HG03196 (cell line): ENCODE measurements around the gene S100PBP.

Source experiments
- ATAC-seq: cut with Tn5 transposase; IDR thresholded peaks from one replicate; pipeline ENCODE4 v1.9.1; 2021; ENCODE audit not compliant: unreplicated experiment

Gene S100PBP

DNA sequence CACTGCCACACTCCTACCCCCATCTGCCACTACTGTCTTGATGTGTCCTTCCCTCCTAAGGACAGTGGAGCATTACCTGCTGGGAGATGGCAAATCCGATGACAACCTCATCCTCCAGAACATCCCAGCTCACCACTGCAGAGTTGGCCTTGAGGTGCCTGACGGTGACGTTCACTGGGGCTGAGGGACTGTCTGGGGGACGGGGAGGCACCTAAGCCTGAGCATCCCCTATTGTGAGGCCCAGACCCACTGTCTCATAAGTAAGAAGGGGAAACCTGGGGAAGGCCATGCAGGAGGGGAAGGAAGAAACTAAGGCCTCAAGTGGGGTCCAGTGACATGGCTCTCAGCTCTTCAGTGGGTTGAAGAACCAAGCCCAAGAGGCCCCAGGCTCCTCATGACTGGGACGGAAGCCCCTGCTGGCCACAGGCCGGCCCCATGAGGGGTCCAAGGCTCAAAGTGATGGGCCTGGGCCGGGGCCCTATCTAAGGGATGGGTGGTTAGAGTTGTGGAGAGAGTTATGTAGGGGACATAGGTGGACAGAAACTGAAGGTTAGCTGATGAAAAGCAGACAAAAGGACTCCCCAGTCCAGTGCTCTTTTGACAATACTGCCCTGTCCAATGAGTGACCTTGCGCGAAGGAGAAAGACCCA lies 51.5 kb downstream of the S100PBP start:
- ATAC-seq: no peak

GRCh38 chr1:32869923-32870614 lies 52.6 kb downstream of the S100PBP start:
- ATAC-seq: no peak

DNA sequence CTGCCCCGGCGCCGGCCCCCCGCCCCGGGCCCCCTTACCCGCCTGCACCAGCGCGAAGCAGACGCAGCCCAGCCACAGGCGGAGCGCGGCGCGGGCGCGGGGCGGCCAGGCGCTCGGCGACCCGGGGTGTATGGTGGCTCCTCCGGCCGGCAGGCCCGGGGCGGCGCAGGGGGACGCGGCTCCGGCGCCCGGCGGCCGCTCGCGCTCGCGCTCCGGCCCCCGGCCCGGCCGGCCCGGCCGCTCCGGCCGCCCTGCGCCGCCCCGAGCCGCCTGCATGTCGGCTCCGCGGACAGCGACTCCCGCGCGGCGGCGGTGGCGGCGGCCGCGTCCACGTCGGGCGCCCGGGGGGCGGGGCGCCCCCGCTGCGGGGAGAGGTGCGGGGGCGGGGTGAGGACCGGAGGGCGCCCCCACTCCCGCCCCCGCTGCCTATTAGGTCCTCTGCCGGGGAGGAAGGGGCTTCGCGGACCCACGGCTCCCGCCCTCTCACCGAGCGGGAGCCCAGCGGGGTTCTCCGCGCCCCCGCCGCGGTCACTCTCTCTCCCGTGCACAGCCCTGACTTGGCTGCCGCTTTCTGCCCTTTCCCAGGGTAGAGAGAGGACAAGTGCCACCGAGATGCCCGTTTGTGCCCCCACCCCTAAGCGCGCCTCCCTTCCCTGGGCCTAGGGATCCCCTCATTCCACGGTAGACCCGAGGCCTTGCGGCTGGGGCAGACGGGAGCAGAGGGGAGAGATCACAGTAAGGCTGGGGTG lies 53.3 kb downstream of the S100PBP start, which contains the start of gene FNDC5:
TSS of gene FNDC5 (minus strand) at position 298 of the 749 bp plus-strand sequence.
- no peak for ATAC-seq

DNA sequence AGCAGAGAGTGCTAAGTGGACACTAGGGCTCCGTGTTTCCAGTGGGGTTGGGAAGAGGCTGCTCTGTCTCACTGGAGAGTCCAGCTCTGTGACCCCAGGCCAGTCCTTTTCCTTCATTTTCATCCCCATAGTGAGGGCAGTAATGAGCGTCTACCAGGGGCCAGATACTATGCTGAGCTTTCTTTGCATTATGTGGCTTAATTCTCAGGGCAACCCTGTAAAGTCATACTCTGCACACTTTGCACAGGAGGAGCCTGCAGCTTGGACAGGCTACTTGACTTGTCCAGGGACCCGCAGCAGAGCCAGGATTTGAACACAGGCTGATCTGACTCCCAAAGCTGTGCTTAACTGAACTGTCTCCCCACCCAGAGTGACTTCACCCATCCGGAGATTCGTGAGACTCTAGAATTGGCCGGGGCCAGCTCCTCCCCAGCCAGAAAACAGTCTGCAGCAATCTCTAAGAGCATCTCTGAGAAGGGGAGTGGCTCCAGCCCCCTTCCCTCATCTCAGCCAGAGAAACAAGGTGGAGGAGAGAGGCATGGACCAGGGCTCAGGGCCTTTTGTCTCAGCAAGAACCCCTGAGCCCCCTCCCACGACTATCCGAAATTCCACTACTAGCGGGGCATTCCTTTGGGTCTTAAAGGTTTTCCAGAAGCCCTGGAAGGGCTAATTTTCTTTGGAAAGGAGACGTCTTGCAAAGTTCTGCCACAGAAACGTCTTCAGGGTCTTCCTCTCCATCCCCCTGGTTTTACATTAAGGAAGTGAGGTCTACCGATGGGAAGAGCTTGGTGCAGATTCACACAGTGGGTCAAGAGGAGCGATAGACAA lies 54.1 kb downstream of the S100PBP start:
- no peak for ATAC-seq

GRCh38 chr1:32872192-32872460 lies 54.7 kb downstream of the S100PBP start:
- ATAC-seq: no peak

- ATAC-seq: no peak
Observed at GRCh38 chr1:32873484-32873883, 56.0 kb downstream of the S100PBP start.

- ATAC-seq: no peak
Observed at GRCh38 chr1:32874860-32875752, 57.7 kb downstream of the S100PBP start.

DNA sequence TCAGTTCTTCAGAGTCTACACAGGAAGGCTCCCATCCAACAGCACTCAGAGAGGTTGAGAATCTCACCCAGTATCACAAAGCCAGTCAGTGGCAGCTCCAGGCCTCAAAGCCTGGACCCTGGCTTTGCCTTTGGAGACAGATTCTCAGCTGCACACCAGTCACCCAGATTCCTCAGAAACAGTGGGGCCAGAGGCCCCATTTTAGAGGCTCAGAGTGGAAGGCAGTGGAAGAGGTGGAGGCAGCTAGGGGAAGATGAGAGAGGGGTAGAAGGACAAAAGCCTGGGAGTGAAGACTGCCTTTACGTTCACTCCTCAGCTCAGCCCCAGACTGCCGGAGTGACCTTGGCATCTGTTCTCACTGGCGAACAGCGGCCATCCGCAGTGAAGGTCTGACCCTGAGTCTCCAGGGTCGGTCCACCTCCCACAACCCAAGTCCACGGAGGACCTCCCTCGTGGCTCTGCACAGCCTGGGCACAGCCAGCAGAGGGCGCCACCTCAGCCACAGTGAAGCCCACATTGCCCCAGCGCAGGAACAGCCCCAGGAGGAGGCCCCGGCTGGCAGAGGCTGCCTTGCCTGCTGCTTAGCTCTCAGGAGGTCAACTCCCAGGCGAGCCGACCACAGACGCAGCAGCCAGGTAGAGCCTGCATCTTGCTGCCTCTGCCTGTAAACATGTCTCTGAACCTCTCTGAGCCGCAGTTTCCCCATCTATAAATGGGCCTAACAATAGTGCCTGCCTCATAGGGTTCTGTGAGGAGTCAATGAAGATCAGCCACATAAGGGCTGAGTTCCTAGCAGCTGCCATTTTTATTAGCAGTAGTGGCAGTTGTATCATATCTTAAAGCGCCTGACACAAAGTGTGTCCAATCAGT lies 59.1 kb downstream of the S100PBP start:
- no peak for ATAC-seq

GRCh38 chr1:32877211-32878110 lies 60.0 kb downstream of the S100PBP start:
- ATAC-seq: no peak

GRCh38 chr1:32878183-32878582 lies 60.7 kb downstream of the S100PBP start:
- ATAC-seq: no peak

- no peak for ATAC-seq
Observed at GRCh38 chr1:32878637-32879041, 61.2 kb downstream of the S100PBP start.

DNA sequence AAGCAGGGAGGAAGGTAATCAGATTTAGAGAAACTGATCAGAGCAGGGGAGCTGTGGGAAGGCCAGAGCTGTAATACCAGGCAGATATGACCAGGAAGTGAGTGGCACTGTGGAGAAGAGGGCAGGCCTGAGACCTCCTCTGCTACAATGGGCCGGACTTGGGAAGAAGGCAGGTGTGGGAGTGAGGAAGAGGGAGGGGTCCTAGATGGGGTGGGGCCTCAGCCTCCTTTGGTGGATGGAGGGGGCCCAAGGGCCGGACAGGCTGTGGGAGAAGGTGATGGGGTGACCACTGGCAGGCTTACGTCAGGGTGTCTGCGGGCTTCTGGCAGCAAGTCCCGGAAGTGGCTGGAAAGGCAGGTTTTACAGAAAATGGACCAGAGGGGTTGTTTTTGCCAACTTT lies 63.8 kb downstream of the S100PBP start:
- no peak for ATAC-seq

GRCh38 chr1:32881871-32882850 lies 64.7 kb downstream of the S100PBP start:
- ATAC-seq: no peak

DNA sequence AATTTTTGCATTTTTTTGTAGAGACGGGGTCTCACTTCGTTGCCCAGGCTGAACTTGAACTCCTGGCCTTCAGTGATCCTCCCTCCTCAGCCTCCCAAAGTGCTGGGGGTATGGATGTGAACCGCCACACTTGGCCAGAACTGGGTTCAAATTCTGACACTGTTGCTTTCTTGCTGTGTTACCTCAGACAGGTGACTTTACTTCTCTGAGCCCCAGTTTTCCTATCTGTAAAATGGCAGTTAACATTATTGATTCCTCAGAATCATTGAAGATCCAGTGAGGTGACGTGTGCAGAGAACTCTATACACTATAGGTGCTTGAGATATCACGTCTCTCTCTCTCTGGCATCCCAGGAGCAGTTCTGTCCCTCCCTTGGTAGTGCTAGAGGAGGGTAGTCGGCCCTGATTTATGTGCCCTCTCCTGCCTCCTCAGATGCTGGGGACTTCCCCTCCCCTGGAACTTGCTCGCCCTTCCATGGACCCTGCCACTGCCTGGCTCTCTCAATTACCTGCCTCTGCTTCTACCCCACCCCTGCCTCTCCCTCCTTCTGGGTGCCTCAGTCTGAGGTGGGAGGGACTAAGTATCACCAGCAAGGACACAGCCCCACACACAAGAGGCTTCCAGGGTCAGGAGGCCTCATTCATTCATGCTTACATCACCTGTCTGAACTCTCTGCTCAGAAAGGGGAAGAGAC lies 66.0 kb downstream of the S100PBP start:
- ATAC-seq: no peak

GRCh38 chr1:32884032-32884372 lies 66.5 kb downstream of the S100PBP start:
- ATAC-seq: no peak

- no peak for ATAC-seq
Observed at GRCh38 chr1:32884726-32885125, 67.3 kb downstream of the S100PBP start.

DNA sequence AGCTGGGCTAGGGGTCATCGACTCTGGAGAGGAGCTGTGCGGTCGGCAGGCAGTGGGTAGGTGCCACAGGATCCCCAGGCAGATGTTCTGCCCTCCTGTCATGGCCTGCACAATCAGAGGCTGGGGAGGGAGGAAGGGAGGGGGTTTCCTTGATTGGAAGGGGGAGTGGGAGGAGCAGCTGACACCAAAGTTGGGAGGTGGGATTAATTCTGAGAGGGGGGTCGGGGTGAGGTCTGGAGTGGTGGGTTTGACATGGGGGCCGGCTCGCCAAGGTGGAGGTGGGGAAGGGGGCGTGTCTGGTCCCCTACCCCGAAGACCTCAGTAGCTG lies 68.2 kb downstream of the S100PBP start:
- ATAC-seq: no peak
